ENCODE results near the gene BPI.
"Not testable (repeated sequence)": the region's sequence is repeated elsewhere in the genome, so short reads cannot be mapped to it uniquely, and the experiment has no call there.

BPI gene

GRCh38 chr20:38373231-38373867, 69.4 kb downstream of the BPI start:
- DNase-seq, result no peak

- no peak for DNase-seq
Observed at GRCh38 chr20:38373898-38374297, 69.9 kb downstream of the BPI start.

DNA sequence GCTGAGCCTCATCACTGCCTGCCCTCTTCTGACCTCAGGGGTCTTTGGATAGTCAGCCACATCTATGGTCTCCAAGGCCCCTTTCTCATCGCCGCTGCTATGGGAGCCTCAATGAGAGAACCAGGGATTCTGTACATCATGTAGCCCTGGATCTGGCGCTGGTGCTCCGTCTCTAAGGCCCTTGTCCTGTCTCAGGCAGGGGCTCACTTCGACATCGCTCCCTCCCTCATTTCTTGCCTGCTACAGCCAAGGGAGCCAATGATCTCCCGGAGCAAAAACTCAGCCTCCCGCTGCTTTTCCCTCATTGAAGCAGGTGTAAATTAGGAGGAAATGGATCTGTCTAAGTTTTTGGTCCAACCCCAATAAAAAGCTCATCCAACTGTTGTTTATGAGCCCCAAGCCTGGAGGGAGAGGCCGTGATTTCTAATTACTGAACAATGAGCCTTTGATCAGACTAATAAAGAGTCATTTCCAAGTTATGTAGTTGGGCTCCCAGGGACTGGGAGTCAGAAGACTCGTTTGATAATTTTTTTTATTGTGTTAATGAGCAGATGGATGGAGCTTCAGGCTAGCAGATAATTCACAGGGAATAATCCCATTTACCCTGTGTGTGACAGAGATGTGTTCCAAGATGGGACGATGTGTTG, 73.2 kb downstream of the BPI start:
- DNase-seq, result no peak

- not testable (repeated sequence) for DNase-seq
Observed at GRCh38 chr20:38377838-38378237, 73.9 kb downstream of the BPI start.

DNA sequence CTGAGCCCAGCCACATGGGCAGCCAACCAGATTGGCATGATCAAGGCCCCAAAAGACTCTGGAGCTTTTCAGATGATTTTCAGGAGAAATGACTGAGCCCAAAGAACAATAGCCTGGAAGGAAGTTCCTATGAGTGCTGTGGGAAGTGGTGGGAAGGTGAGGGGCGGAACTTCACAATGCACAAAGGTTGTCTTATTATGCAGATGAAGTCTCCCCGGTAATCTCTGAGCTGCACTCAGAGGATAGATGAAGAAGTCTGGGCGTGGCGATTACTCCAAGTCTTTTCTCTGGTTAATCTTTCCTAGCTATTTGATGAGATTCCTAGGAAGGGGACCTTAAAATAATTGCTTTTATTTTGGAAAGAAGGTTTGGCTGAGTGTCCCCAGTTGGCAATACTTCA, 79.2 kb downstream of the BPI start:
- DNase-seq, result no peak

DNA sequence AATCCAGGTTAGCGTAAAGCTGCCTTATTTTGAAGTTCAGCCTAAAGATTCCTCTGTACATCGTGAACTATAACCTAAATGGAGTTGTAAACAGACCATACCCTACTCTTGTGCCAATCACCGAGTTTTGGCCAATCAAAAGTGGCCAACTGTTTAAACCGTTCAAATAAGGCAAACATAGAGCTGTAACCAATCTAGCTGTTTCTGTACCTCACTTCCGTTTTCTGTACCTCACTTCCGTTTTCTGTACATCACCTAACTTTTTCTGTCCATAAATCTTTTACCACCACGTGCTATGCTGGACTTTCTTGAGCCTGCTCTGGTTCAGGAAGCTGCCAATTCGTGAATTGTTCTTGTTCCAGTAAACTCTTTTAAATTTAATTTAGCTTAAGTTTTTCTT, 82.0 kb downstream of the BPI start:
- DNase-seq, result no peak

DNA sequence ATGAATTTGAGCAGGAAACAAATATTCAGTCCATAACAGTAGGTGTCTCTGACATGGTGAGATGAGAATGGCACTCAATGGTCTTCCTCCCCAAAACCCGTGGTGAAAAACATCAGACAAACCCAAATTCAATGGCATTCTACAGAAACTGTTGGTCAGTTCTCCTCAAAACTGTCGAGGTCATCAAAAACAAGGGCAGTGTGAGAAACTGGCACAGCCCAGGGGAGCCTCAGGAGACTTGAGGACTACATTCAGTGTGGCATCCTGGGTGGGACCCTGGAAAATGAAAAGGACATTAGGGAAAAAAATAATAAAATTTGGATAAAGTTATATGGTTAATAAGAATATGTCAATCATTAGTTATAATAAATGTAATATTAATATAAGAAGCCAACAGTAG, 82.9 kb downstream of the BPI start:
- DNase-seq, result no peak

All from T-helper 1 cell (primary cell).